GM12874 (cell line): ENCODE data around the gene LGALS9C.
"Not testable (repeated sequence)": the region's sequence is repeated elsewhere in the genome, so short reads cannot be mapped to it uniquely, and the experiment has no call there.

Source experiments
- TF ChIP-seq, protein P1 (sequence below): IDR thresholded peaks from 2 replicates; pipeline ENCODE4 v1.5.1; 2011; ENCODE audit warnings: low read depth, mild to moderate bottlenecking, control low read depth, low read length, moderate library complexity; ENCODE audit not compliant: insufficient read depth

The LGALS9C gene

DNA sequence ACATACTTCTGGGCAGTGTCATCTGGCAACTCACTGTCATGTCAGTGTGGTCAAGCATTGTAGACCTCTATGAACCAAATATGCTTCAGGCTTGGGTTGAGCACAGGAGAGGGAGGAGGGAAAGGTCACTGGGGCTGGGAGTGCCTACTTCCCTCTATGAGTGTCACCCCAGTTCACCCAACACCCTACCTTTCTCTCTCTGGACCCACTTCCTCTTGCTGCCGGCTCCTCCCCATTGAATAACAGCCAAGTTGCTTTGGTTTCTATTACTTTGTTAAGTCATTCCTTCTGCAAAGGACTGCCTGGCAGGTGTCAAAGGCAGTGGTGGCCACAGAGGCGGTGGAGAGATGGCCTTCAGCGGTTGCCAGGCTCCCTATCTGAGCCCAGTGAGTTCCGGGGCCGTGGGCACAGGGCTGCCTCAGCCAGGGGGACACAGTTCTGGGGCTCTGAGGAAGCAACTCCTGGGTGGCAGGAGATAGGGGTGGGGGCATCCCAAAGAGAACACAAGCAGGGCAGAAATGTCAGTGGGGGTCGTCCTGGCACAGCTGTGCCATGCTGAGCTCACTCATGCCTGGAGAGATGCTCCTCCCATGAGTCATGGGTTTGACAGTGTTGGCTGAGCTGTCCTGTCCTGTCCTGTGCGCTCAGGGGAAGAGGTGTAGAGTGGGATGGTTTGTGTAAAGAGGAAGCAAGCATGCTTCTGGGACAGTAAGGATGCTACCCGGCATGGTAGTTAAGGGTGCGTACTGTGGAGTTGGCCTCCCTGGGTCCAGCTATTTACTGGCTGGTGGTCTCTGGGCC, at the start of gene LGALS9C:
TSS of gene LGALS9C (plus strand) at position 282 of the 801 bp plus-strand sequence. CDS start at position 348, 66 bp downstream.
- TF ChIP-seq, protein P1, sequence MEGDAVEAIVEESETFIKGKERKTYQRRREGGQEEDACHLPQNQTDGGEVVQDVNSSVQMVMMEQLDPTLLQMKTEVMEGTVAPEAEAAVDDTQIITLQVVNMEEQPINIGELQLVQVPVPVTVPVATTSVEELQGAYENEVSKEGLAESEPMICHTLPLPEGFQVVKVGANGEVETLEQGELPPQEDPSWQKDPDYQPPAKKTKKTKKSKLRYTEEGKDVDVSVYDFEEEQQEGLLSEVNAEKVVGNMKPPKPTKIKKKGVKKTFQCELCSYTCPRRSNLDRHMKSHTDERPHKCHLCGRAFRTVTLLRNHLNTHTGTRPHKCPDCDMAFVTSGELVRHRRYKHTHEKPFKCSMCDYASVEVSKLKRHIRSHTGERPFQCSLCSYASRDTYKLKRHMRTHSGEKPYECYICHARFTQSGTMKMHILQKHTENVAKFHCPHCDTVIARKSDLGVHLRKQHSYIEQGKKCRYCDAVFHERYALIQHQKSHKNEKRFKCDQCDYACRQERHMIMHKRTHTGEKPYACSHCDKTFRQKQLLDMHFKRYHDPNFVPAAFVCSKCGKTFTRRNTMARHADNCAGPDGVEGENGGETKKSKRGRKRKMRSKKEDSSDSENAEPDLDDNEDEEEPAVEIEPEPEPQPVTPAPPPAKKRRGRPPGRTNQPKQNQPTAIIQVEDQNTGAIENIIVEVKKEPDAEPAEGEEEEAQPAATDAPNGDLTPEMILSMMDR = not testable (repeated sequence)

DNA sequence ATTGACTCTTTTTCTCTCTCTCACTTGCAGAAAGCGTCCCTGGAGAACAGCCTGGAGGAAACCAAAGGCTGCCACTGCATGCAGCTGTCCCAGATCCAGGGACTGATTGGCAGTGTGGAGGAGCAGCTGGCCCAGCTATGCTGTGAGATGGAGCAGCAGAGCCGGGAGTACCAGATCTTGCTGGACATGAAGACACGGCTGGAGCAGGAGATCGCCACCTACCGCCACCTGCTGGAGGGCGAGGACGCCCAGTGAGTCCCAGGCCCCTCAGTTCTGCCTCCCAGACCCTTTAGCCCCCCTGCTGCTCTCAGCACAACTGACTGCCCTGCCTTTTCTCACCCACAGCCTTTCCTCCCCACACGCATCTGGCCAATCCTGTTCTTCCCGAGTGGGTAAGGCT, 34.5 kb upstream of the LGALS9C start:
- TF ChIP-seq, protein P1 = peak; percentile 36
